ENCODE measurements around the gene CRB1.

The CRB1 gene

DNA sequence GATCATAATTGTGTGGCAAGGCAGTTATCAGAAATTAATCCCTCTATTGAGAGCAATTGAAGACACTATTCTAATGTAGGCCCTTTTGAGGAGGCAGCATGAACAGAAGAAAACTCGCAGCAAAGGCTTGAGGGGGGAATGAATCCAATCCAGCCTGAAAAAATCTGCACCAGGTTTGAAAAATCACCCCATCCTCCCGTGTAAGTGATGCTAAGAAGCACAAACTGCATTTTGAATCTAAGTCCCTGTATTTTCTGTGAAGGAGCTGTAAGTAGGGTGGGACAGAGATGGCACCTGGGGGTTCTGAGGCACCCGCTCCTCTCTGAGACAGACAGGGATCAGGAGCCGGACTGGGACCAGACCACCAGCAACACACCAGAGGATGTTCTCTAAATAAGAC is at the start of gene CRB1:
TSS of gene CRB1 (plus strand) at position 241 of the 400 bp plus-strand sequence. CDS start 161 bp downstream, outside the sequence.
- no peak for TF ChIP-seq CTCF (IDR thresholded peaks at IDR 0.05)

DNA sequence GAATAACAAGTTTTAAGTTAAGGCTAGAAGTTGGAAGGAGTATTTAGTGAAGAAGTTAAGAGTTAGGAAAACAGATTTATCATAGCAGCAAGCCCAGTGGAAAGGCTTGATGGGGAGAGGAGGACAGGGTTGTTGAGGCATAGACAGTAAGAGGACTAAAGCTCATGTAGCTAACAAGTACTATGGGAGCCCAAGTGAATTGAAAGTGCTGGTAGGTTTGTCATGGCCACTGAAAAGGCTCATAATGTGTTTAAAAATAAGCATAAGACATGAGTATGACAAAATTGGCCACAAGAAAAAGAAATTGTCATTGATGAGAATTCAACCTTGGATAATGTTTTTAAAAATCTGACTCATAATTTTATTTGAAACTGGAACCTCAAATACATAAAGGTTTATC is 49.2 kb upstream of the CRB1 start:
- TF ChIP-seq CTCF (IDR thresholded peaks at IDR 0.05) = no peak

- TF ChIP-seq CTCF (IDR thresholded peaks at IDR 0.05) = no peak
Measured at GRCh38 chr1:197222025-197222685, 45.9 kb upstream of the CRB1 start.

GRCh38 chr1:197222780-197223179 is 45.3 kb upstream of the CRB1 start:
- TF ChIP-seq CTCF (IDR thresholded peaks at IDR 0.05) = no peak

- TF ChIP-seq CTCF (IDR thresholded peaks at IDR 0.05) = peak; percentile 54
Measured at GRCh38 chr1:197224160-197224559, 43.9 kb upstream of the CRB1 start.

DNA sequence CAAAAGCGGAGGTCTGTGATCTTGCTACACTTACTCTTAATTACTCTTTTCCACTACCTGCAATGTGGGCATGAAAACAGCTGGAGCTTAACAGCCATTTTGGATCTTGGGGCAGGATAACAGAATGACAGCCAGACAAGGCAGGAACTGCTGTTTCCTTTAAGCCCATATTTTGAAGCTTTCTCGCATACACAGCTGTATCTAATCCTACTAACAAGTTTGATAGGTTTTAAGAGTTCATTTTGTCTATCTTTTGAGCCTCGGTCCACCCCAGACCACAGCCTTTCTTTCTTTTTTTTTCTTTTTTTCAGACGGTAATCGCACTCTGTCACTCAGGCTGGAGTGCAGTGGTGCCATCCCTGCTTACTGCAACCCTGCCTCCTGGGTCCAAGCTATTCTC is 42.4 kb upstream of the CRB1 start:
- no peak for TF ChIP-seq CTCF (IDR thresholded peaks at IDR 0.05)

GRCh38 chr1:197234581-197234980 is 33.5 kb upstream of the CRB1 start:
- TF ChIP-seq CTCF (IDR thresholded peaks at IDR 0.05) = no peak

DNA sequence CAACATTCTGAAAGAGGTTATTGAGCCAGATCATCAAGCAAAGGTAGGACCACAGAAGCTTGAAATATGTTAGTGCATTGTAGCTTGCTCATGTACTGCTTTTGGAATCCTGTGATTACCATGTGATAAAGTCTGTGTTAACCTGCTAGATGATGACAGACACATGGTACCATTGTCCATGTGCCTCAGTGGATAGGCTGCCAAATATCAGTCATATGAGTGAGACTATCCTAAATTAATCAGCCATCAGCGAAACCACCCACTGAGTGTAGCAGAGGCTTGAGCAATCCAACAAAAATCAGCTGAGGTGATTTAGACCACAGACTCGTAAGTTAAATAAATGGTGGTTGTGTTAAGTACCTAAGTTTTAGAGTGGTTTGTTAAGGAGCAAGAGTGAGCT is 32.7 kb upstream of the CRB1 start:
- TF ChIP-seq CTCF (IDR thresholded peaks at IDR 0.05) = no peak

Data from LNCAP (cell line).